DMS114 treated with DMSO at 0.1 percent for 48 hours (cell line): Measurements from ENCODE around the gene CEP164.

Source experiments
- DNase-seq: peaks from one replicate; lab custom pipeline; 2025; ENCODE audit not compliant: unreplicated experiment; lab: John Stamatoyannopoulos, UW

CEP164 gene

DNA sequence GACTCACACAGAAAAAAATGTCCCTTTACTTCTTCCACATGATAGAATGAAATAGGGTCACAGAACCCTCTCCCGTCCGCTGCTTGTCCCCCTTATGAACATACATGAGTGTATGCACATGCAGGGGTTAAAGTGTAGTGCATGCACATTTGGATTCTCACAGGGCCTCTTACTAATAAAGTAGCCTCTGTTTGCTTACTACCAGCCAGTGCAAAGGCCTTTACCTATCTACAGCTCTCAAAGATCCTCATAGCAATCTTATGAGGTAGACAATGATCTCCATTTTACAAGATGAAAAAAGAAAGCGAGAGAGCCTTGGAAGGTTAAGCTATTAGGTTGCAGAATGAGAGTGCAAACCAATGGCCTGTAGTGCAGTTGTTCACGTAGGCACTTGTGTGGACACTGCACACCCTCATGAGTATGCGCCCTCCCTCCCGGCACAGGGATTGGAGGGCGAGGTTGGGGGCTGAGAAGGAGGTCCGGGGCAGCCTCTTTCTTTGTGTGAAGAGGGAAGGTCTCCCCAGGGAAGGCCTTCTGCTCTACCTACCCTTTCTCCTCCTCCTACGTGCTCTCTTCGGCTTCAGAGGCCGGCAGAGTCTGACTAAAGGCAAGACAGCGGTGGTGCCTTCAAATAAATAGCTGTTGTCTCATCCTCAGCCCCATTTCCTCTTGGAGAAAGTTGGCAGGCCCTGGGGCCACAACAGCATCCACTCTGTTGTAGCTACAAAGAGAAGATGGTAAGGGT is 91.3 kb downstream of the CEP164 start:
- DNase-seq: no peak

DNA sequence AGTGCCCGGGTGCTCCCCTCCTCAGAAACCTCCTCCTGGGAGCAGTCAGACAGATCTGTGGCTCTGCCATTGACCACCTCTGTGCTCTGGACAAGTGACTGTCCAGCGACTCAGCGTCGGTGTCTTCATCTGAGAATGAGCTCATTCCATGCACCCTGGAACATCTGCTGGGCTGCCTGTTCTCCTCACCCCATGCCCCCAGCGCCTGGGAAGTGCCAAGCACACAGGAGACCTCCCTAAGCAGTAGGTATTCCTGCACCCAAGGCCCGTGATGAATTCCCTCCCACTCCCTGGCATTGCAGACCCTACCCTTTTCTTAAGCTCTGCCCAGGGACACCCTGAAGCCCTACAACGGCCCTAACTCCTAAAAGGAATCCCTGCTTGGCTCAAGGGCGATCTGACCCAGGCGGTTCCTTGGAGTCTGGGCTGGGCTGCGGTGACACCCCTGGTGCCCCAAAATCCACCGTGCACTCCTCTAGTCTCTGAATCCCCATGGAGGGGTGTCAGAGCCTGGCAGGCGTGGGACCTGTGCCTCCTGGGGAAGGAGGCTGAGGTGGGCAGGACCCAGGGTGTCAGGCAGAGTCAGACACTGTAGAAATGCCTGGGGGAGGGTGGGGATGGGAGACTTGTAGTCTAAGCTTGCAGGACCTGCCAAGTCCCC is 92.0 kb downstream of the CEP164 start:
- DNase-seq: no peak

- DNase-seq: no peak
Measured at GRCh38 chr11:117420143-117420485, 92.5 kb downstream of the CEP164 start.

- no peak for DNase-seq
Measured at GRCh38 chr11:117420598-117420997, 92.9 kb downstream of the CEP164 start.

GRCh38 chr11:117421041-117421440 is 93.4 kb downstream of the CEP164 start:
- no peak for DNase-seq

GRCh38 chr11:117421476-117421875 is 93.8 kb downstream of the CEP164 start:
- no peak for DNase-seq

DNA sequence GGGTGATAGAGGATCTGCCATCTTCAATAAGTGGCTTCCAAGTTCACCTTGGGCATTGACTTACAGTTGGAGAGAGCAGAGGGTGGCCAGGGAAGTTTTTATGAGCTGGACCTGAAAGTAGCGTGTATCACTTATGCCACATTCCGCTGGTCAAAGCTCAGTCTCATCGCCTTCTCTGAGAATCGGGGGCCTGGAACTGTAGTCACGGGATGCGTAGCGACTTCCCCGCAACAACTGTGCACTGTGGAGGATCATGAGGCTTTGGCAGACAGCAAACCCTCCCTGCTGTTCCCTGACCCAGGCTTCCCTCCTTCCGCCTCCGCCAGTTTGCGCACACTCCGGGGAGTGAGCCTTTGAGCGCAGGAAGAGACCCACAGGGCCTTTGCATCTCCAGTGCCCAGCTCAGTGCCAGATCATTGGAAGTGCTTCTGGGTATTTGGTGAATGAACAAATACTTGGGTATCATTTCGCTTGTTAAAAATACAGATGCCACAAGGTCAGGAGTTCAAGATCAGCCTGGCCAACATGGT is 95.5 kb downstream of the CEP164 start:
- DNase-seq: no peak

- no peak for DNase-seq
Measured at GRCh38 chr11:117424781-117425180, 97.1 kb downstream of the CEP164 start.

DNA sequence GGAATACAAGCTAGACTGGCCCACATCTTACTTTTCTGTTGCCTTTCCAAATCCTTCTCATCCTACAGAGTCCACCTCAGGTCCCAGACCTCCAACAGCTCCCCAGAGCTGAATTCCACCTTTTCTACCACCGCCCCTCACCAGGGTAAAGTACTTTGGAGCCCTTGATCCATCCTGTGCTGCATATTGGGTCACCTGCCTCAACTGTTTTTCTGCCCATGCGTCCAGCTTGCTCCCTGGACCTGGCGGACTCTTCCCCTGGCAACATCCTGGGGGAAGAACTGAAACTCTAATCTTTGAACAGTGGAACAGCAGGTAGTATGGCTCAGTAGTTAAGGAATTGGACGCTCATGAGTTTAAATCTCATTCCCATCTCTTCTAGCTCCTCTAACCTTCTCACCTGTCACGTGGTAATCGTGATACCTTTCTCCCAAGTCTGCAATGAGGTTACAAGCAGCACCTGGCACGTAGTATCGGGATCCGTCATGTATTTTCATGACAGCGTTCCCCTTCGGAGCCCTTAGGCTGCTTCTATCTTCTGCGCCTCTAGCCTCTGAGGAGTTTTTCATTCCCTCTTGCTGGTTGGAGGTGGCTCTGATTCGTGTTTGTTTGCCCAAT is 98.1 kb downstream of the CEP164 start:
- no peak for DNase-seq

GRCh38 chr11:117426297-117426685 is 98.6 kb downstream of the CEP164 start:
- no peak for DNase-seq

DNA sequence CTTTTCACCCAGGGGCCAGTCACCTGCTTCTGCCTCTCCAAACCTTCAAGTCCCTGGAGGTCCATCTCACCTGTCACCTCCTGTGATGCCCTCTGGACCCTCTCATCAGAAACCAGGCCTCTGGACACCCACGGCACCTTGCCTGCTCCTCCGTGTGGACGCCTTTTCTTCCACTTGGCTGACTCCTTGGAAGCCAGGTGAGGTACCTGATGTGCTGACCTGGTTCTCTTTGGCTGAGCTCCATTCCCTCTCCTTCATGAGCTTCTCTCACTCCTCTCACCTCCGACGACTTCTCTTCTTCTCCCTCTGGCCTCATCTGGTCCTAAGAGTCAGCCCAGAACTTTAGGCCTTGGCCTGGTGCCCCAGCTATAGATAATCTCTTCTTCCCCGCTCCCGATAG is 99.3 kb downstream of the CEP164 start:
- no peak for DNase-seq

DNA sequence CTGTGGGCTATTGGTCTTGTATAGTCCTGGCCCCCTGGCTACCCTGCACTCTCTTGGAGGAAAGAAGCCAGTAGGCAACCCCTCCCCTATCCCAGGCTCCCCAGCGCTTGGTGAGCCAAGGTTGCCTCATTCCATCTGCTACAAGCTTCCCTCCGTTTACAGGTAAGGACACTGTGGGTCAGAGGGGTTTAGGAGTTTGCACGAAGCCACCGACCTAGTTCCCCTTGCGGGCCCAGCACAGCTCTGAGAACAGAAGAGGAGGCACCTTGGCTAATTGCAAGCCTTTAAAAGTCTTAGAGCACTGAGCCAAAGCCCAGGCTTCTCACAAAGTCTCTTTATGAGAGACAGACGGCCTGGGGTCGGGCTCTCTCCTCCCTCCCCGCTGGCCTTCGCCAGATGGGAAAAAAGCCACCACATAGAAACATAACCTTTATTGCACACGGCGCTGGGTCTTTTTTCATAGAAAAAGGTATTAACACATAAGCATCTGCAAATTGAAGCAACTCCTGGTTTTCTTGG is 99.8 kb downstream of the CEP164 start:
- DNase-seq: no peak

DNA sequence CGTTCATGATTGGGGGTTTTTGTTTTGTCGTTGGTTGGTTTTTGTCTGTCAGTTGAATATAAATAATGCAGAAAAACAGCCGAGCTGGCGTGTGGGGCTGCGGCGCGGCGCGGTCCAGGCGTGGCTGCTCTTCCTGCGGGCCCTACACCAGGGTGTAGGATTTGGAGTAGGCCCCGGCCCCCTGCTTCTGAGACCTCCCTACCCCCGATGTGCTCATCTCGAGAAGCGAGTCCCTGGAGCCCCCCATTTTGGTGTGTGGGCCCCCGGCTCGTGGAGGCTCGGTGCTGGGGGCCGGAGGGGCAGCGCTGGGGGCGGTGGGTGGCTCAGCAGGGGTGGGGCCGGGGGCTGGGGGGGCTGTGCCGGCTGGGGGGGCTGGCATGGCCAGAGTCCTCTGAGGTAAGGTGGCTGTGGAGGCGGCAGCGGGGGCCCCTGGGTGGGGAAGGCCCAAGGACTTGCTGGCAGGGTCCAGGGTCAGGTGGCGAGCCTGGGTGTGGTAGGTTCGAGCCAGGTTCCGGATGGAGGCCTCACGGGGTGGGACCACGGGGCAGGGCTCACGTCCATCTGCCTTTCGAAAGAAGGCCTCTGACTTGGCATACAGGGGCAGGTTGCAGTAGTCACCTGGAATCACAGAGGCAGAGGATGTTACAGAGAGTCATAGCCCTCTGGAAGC is 100.7 kb downstream of the CEP164 start:
- no peak for DNase-seq

- no peak for DNase-seq
Measured at GRCh38 chr11:117428856-117429229, 101.2 kb downstream of the CEP164 start.

DNA sequence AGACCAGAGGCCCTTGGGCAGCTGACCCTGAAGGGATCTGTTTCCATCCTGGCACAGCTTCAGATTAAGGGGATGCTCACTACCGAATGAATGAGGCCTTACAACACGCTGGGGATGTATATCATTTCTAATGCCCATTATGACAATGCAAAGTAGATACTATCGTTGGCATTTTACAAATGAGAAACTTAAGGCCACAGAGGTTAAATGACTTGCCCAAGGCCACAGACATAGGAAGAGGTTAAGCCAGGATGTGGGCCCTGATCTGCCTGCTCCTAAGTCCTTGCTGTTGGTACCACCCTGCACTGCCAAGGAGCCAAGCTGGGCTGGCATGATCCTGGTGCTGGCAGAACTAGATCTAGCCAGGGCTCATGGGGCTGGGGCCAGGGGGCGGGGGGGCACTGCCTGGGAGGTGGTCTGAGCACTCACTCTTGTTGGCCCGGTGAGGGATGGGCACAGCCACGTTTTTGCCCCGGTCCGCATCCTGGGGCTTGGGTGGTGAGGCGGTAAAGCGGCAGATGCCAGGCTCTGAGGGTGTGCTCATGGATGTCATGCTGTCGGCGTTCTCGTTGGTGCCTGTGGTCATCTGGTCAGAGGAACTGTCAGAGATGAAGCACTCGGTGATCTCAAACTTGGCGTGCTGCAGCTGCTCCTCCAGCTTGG is 102.8 kb downstream of the CEP164 start:
- DNase-seq: no peak

DNA sequence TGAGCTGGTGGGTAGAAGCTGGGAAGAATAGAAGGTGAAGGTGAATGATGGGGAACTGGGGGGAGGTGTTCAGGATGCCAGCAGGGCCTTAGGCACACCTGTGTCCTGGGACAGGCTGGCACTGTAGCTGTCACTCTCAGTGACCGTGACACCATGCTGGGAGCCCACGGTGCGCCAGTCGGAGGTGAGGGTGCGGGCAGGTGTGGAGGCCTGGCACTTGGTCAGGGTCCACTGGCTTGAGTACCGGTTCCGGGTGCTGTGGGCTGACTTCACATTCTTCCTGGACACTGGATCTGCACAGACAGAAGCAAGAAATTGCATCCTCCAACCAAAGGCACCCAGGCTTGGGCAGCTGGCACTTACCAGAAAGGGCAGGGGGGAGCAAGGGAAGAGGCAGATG is 103.8 kb downstream of the CEP164 start:
- DNase-seq: no peak

DNA sequence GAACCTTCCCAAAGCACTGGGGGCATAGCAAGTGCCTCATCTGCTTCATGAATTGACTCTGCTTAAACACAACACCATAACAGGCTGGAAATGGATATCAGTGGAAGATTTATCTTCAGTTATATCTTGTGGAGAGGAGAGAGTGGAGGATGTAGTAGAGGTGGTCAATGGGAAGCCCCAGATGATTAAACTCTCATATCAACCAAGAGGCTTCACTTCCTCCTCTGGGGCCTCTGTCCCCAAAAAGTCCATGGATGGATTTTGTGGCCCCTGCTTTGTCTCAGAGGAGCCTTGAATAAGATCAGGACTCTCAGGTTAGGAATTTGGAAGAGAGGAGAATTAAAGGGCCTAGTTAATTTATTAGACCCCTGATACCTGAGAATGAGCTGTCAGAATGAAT is 106.1 kb downstream of the CEP164 start:
- no peak for DNase-seq

DNA sequence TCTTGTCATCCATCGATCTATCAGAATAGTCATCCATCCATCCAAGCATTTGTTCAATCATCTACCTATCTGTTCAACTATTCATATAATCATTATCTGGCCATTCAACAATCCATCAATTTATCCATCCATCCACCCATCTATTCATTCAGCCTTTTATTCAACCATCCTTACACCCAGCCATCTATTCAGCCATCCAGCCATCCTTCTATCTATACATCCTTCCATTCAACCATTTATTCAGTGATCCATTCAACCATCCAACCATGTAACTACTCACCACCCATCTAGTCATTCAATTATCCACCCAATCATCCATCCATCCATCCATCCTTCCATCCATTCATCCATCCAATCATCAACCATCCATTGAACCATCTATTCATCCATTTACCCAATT is 106.8 kb downstream of the CEP164 start:
- no peak for DNase-seq

- DNase-seq: no peak
Measured at GRCh38 chr11:117435326-117435725, 107.7 kb downstream of the CEP164 start.

DNA sequence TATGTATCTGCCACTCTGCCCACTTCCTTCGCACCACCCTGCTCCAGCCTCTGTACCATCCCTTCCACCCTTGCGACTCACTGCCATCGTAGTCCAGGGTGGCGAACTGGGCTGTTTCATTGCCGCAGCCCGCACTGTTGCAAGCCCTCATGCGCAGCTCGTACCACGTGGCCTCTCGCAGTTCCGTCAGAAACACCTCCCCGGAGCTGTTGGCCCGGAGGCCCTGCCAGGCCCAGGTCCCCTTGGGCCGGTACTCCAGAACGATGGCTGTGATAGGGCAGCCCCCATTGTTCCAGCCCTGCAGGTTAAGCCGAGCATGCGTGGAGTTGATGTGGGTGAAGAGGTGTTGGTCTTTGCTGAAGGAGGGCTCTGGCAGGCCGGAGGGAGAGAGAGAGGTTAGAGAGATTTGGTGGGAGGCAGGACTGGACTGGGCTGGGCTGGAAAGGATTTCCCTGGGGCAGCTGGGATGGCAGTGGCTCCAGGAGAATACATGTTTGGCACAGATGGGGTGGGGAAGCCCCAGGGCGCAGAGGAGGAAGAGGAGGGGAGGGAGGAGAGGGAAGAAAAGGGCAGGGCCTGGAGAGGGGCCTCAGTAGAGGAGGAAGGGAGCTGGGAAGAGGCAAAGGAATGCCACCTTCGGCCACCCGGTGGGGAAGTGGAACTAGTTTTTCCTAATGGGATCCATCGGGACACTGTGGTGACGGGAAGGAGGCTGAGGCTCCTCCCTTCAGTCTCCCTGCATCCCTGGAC is 109.6 kb downstream of the CEP164 start:
- DNase-seq: no peak
